HK-2 (cell line): ENCODE data around the gene BAZ1B.
"Not testable (repeated sequence)": the region's sequence is repeated elsewhere in the genome, so short reads cannot be mapped to it uniquely, and the experiment has no call there.

Experiments
- DNase-seq: peaks from one replicate; pipeline ENCODE4 v3.0.0-alpha.2; 2018; ENCODE audit not compliant: unreplicated experiment

The BAZ1B gene

GRCh38 chr7:73522105-73522872, at the start of gene BAZ1B:
Gene BAZ1B, minus strand, starts transcription at chr7:73522293. Its CDS starts 360 bp downstream, at chr7:73521933.
- peak; percentile 98 for DNase-seq

GRCh38 chr7:73570977-73571376, 48.9 kb upstream of the BAZ1B start:
- no peak for DNase-seq

GRCh38 chr7:73570521-73570920, 48.4 kb upstream of the BAZ1B start:
- no peak for DNase-seq

GRCh38 chr7:73569042-73569608, 47.0 kb upstream of the BAZ1B start:
- no peak for DNase-seq

GRCh38 chr7:73567846-73568685, 46.0 kb upstream of the BAZ1B start:
- DNase-seq = no peak

GRCh38 chr7:73567140-73567539, 45.0 kb upstream of the BAZ1B start:
- no peak for DNase-seq

GRCh38 chr7:73566431-73566830, 44.3 kb upstream of the BAZ1B start:
- not testable (repeated sequence) for DNase-seq

GRCh38 chr7:73565675-73566340, 43.7 kb upstream of the BAZ1B start:
- no peak for DNase-seq

GRCh38 chr7:73560109-73560835, 38.2 kb upstream of the BAZ1B start:
- DNase-seq = no peak

GRCh38 chr7:73557397-73558257, 35.5 kb upstream of the BAZ1B start, which contains the start of gene BCL7B:
Gene BCL7B, minus strand, starts transcription at chr7:73557690. Its CDS starts 112 bp downstream, at chr7:73557578.
- peak; percentile 62 for DNase-seq

GRCh38 chr7:73557108-73557396, 35.0 kb upstream of the BAZ1B start:
- peak; percentile 95 for DNase-seq

GRCh38 chr7:73556208-73557107, 34.4 kb upstream of the BAZ1B start:
- no peak for DNase-seq

- peak; percentile 37 for DNase-seq
These were observed 33.4 kb upstream of the BAZ1B start for GRCh38 chr7:73555411-73555982.

- DNase-seq = not testable (repeated sequence)
These were observed 28.0 kb upstream of the BAZ1B start for GRCh38 chr7:73550093-73550492.

- DNase-seq = no peak
These were observed 27.1 kb upstream of the BAZ1B start for GRCh38 chr7:73549176-73549575.

GRCh38 chr7:73547841-73548240, 25.7 kb upstream of the BAZ1B start:
- no peak for DNase-seq

GRCh38 chr7:73544678-73545077, 22.6 kb upstream of the BAZ1B start:
- DNase-seq = no peak

- DNase-seq = no peak
These were observed 19.6 kb upstream of the BAZ1B start for GRCh38 chr7:73541722-73542121.

- DNase-seq = peak; percentile 45
These were observed 17.6 kb upstream of the BAZ1B start for GRCh38 chr7:73539709-73540108.
